ENCODE data around the gene CBLN3. TPM values are rescaled to one million over a fixed set of nuclear protein-coding genes. Genes with fewer than 3 reads are reported as not detected.
A peak's percentile ranks its signal among the peaks of the same experiment; 100 is the strongest.

Gene CBLN3
- total and polyA plus RNA-seq, 4 donors, result 0.07 to 0.79 (median 0.46) TPM

- TF ChIP-seq EGR1 (IDR thresholded peaks at IDR 0.05; ENCODE audit: low read depth in 2 of 2) (no peak), ATF3 (IDR thresholded peaks at IDR 0.05) (no peak), RAD21 (IDR thresholded peaks at IDR 0.05) (no peak), FOXA2 (IDR thresholded peaks at IDR 0.05) (no peak), NR2F2 (IDR thresholded peaks at IDR 0.05) (no peak), CTCF (IDR thresholded peaks at IDR 0.05; ENCODE audit: low read depth, low read length, missing input control) (no peak), HNF4G (IDR thresholded peaks at IDR 0.05) (no peak), TAF1 (conservative IDR thresholded peaks at IDR 0.05) (no peak), RXRA (IDR thresholded peaks at IDR 0.05) (no peak)
Measured at GRCh38 chr14:24437020-24437735, 7.7 kb upstream of the CBLN3 start (continued).

GRCh38 chr14:24436355-24437019 lies 7.0 kb upstream of the CBLN3 start:
- H3K4me3 ChIP-seq (ENCODE audit: low read depth in 1 of 3, low read length in 3 of 3), result no peak overlapping the region
- H3K27ac ChIP-seq (ENCODE audit: low read depth in 1 of 2, low read length in 2 of 2), result peak overlapping the region; percentile 21 to 35
- H3K4me1 ChIP-seq (ENCODE audit: control insufficient read depth in 4 of 4, insufficient read depth in 4 of 4, low read length in 3 of 4), result peaks cover 0 to 57% (median 37%) of the 10 kb centered on the region in 4 donors
- H3K9ac ChIP-seq (ENCODE audit: low read depth in 1 of 2, low read length in 2 of 2), result no peak overlapping the region
- no peaks in the 10 kb centered on the region for H3K27me3 ChIP-seq (ENCODE audit: control insufficient read depth in 4 of 4, insufficient read depth in 4 of 4, low read length in 3 of 4)
- TF ChIP-seq SP1 (IDR thresholded peaks at IDR 0.05), result peak; percentile 28
- TF ChIP-seq TAF1 (conservative IDR thresholded peaks at IDR 0.05), result no peak
- TF ChIP-seq HNF4A (conservative IDR thresholded peaks at IDR 0.05), result peak; percentile 18 to 19
- TF ChIP-seq CTCF (IDR thresholded peaks at IDR 0.05; ENCODE audit: low read depth, low read length, missing input control), result peak; percentile 89
- TF ChIP-seq NR2F2 (IDR thresholded peaks at IDR 0.05), result peak; percentile 89
- TF ChIP-seq RXRA (IDR thresholded peaks at IDR 0.05), result peak; percentile 26 to 30
- no peak for TF ChIP-seq JUND (IDR thresholded peaks at IDR 0.05)
- peak; percentile 95 to 97 for TF ChIP-seq RAD21 (IDR thresholded peaks at IDR 0.05)
- TF ChIP-seq YY1 (IDR thresholded peaks at IDR 0.05), result peak; percentile 46
- no peak for TF ChIP-seq FOXA2 (IDR thresholded peaks at IDR 0.05)
- peaks cover 14 to 55% (median 45%) of the 10 kb centered on the region in 4 donors for H3K36me3 ChIP-seq (ENCODE audit: control insufficient read depth in 4 of 4, insufficient read depth in 3 of 4, low read depth in 1 of 4, low read length in 3 of 4)
- WGBS, result 53% methylated on average over 5 of the region's 5 CpGs
- DNase-seq (ENCODE audit: low spot score), result no peak
- no peaks in the 10 kb centered on the region for H3K9me3 ChIP-seq (ENCODE audit: control insufficient read depth in 4 of 4, low read length in 3 of 4)

- H3K9ac ChIP-seq (ENCODE audit: low read depth in 1 of 2, low read length in 2 of 2), result no peak overlapping the region
- no peaks in the 10 kb centered on the region for H3K9me3 ChIP-seq (ENCODE audit: control insufficient read depth in 4 of 4, low read length in 3 of 4)
- TF ChIP-seq ZBTB33 (IDR thresholded peaks at IDR 0.05) (no peak), HNF4G (IDR thresholded peaks at IDR 0.05) (no peak), RXRA (IDR thresholded peaks at IDR 0.05) (no peak)
- 73% methylated on average over 6 of the region's 6 CpGs for WGBS
- H3K36me3 ChIP-seq (ENCODE audit: control insufficient read depth in 4 of 4, insufficient read depth in 3 of 4, low read depth in 1 of 4, low read length in 3 of 4), result peaks cover 14 to 55% (median 45%) of the 10 kb centered on the region in 4 donors
- no peaks in the 10 kb centered on the region for H3K27me3 ChIP-seq (ENCODE audit: control insufficient read depth in 4 of 4, insufficient read depth in 4 of 4, low read length in 3 of 4)
- no peak overlapping the region for H3K4me3 ChIP-seq (ENCODE audit: low read depth in 1 of 3, low read length in 3 of 3)
- H3K27ac ChIP-seq (ENCODE audit: low read depth in 1 of 2, low read length in 2 of 2), result peak overlapping the region; percentile 21 to 35
- H3K4me1 ChIP-seq (ENCODE audit: control insufficient read depth in 4 of 4, insufficient read depth in 4 of 4, low read length in 3 of 4), result peaks cover 2 to 57% (median 39%) of the 10 kb centered on the region in 4 donors
- no peak for DNase-seq (ENCODE audit: low spot score)
Measured at GRCh38 chr14:24435998-24436354, 6.5 kb upstream of the CBLN3 start.
